Measurements from ENCODE around the gene SGTA.

SGTA gene

DNA sequence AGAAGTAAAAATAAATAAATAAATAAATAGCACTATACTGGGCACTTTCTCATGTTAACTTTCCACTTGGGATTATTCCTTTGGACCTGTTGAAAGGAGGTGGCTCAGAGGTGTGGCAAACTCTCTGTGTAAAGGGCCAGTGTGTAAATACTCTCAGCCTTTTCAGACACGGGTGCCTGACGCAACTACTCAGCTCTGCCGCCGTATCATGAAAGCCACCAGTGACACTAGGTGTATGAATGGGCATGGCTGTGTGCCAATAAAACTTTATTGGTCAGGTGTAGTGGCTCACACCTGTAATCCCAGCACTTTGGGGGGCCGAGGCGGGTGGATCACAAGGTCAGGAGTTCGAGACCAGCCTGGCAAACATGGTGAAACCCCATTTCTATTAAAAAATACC is 23.1 kb downstream of the SGTA start:
- H3K4me3 Mint-ChIP-seq: no peak overlapping the region
- ATAC-seq (no peak), DNase-seq (ENCODE audit: low spot score in 2 of 2) (no peak)
- peaks cover 85% of the 10 kb centered on the region for H3K36me3 Mint-ChIP-seq
- H3K4me1 Mint-ChIP-seq: no peaks in the 10 kb centered on the region
- no peaks in the 10 kb centered on the region for H3K9me3 Mint-ChIP-seq
- no peak overlapping the region for H3K27ac Mint-ChIP-seq

DNA sequence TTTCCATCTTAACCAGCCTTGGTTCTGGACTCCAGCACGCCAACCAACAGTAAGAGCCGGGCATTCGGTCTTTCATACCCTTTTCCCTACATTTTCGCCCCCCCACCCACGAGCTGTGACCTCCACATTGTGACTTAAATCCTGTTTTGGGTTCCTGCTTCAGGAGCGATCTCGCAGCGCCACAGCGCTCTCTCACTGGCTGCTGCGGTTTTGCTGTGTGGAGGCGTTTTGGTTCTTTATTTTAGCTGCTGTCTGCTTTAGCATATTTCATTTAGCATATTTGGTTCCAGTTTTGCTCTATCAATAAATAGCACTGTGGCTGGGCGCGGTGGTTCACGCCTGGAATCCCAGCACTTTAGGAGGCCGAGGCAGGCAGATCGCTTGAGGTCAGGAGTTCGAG is 23.7 kb downstream of the SGTA start:
- DNase-seq (ENCODE audit: low spot score in 2 of 2) (no peak), ATAC-seq (no peak)
- Mint-ChIP-seq H3K4me1 (no peaks in the 10 kb centered on the region), H3K36me3 (peaks cover 83% of the 10 kb centered on the region), H3K9me3 (no peaks in the 10 kb centered on the region), H3K27ac (no peak overlapping the region), H3K4me3 (no peak overlapping the region)

DNA sequence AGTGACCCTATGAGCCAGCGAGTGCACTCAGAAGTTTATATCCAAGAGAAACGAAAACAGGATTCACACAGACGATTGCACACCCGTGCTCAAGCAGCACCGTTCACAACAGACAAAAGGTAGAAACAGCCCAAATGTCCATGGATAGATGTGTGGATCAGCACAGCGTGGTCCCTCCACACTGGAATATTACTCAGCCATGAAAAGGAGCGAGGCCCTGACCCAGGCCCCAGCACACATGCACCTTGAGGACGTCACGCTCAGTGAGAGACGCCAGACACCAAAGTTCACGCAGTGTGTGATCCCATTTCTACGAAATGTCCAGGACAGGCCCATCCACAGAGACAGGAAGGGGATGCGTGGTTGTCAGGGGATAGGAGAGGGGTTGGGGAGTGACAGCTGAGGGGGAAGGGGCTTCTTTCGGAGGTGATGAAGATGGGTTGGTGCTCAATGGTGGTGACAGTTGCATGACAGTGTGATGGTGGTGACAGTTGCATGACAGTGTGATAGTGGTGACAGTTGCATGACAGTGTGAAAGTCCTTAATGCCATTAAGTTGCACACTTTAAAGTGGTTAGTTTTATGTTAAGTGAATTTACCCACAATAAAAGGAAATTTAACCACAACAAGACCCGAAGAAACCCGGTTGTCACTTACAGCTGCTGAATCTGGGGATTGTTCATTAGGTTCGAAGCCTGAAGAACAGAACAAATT is 24.3 kb downstream of the SGTA start:
- peaks cover 1% of the 10 kb centered on the region for H3K4me1 Mint-ChIP-seq
- DNase-seq (ENCODE audit: low spot score in 2 of 2) (no peak), ATAC-seq (peak; percentile 58)
- no peak overlapping the region for H3K4me3 Mint-ChIP-seq
- H3K36me3 Mint-ChIP-seq: peaks cover 83% of the 10 kb centered on the region
- no peak overlapping the region for H3K27ac Mint-ChIP-seq
- H3K9me3 Mint-ChIP-seq: no peaks in the 10 kb centered on the region

DNA sequence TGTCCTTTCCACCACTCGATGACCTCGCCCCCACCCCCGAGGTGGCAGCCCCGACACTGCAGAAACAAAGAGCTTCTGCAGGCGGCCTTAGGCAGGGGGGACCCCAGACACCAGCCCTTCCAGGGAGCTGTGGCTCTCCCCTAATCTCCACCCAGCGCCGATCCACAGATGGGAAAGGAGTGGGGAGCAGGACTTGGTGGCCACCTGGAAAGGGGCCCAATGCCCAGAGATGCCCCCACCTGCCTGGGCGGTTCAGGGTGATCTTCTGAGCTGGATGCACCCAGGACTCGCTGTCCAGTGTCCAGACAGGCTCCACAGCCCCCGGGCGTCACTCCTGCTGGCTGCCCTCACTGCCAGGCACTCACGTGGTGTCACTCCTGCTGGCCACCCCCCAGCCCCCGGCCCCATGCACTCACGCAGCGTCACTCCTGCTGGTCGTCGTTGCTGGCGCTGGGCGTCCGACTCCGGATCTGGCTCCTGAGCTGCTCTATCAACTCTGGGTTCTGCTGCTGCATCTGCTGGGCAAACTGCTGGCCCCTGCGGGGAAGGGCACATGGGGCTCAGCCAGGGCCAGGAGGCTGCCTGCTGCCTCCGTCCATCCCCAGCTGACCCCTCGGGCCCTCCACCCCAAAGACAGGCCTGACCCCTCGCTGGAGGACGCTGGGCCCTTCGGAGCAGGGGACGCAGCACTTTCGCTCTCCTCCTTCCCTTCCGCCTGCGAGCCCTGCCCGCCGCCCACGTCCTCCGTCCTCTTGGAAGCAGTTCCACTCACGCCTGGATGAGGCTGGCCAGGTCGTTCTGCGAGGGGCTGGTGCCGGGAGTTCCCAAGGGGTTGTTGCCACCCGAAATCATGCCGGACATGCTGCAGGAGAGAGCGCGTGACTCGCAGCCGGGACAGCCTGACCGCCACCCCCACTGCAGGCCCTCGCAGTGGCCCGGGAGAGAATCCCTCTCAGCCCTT is 25.9 kb downstream of the SGTA start:
- Mint-ChIP-seq H3K27ac (peak overlapping the region; percentile 37), H3K4me3 (no peak overlapping the region), H3K9me3 (no peaks in the 10 kb centered on the region), H3K36me3 (peaks cover 76% of the 10 kb centered on the region), H3K4me1 (peaks cover 10% of the 10 kb centered on the region)
- ATAC-seq (no peak), DNase-seq (ENCODE audit: low spot score in 2 of 2) (no peak)

DNA sequence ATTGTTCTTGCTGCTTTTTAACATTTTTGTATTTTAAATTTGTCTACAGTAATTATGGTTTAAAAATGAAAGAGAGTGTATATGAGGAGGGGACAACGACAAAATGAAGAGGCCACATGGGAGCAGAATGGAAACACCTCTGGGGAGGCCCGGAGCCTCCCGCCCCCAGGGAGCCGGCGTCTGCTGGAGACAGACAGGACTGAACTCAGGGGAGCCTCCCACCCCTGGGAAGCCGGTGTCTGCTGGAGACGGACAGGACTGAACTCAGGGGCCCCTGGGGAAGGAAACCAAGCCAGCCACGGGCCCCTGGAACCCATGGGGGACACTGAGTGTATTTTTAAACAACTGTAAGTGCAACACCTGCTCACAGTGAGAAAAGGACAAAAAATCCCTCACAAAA is 26.6 kb downstream of the SGTA start:
- no peak for ATAC-seq
- Mint-ChIP-seq H3K9me3 (no peaks in the 10 kb centered on the region), H3K36me3 (peaks cover 70% of the 10 kb centered on the region), H3K4me1 (peaks cover 10% of the 10 kb centered on the region), H3K4me3 (no peak overlapping the region), H3K27ac (no peak overlapping the region)
- DNase-seq (ENCODE audit: low spot score in 2 of 2): no peak

DNA sequence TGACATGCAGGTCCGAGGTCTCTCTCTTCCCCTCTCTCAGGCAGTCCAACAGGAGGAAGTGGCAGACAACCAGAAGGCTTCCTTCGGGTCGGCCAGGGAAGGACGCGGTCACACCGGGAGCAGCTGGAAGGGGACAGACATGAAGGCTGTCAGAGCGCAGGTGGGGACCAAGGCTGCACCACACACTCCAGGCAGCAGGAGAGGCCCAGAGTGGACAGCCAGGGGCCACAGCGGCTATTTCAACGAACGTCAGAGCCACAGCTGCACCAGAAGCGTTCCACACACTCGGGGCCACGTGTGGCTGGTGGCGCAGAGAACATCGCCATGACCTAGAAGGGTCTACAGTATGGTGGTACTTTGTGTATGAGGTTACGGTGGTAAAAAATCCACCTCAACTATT is 27.3 kb downstream of the SGTA start:
- no peaks in the 10 kb centered on the region for H3K9me3 Mint-ChIP-seq
- ATAC-seq (no peak), DNase-seq (ENCODE audit: low spot score in 2 of 2) (no peak)
- peaks cover 65% of the 10 kb centered on the region for H3K36me3 Mint-ChIP-seq
- H3K4me1 Mint-ChIP-seq: peaks cover 10% of the 10 kb centered on the region
- no peak overlapping the region for H3K27ac Mint-ChIP-seq
- H3K4me3 Mint-ChIP-seq: no peak overlapping the region

DNA sequence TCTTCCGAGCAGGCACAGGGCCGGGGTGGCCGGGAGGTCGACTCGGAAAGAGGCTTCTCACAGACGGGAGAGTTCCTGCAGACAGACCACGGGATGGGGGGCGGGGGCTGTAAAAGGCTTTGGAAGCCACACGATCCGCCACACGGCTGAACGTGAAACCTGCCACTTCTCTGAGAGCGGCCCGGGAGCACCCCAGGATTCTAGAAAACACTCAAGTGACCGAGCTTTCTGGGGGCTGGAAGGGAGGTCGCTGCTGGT is 27.7 kb downstream of the SGTA start:
- ATAC-seq: no peak
- Mint-ChIP-seq H3K27ac (no peak overlapping the region), H3K4me3 (no peak overlapping the region), H3K4me1 (peaks cover 10% of the 10 kb centered on the region), H3K36me3 (peaks cover 61% of the 10 kb centered on the region), H3K9me3 (no peaks in the 10 kb centered on the region)
- DNase-seq (ENCODE audit: low spot score in 2 of 2): no peak

DNA sequence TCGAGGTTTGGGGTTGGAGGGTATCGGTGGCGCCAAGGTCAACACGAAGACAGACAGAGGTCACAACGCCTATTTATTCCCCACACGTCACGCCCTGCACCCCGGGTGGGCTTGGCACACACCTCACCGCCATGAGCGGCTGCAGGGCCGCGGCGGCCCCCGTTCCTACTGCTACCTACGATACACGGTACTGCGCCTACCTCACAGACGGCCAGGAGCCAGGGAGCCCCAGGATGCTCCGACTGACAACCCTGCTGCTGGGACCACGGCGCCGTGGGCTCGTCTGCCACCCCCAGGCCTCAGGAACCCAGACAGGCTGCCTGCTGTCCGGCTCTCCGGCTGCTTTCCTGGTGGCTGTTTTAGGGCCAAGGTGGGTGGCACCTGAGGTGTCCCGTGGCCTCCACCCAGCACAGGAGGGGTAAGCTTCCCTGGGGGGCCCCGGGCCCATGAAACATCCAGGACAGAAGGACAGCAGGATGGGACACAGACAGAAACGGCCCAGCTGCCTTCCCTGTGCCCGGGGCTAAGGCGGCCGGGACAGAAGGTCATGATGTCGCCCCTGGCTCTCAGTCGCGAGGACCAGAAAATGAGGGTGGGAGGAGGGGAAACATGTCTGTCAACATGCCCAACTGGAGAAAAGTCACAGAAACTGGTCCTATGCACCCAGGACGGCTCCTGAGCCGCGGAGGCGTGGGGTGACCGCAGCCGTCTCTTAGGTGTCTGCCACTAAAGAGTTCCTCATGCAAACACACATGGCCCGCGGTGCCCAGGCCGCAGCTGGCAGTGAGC is 28.2 kb downstream of the SGTA start:
- no peak overlapping the region for H3K4me3 Mint-ChIP-seq
- H3K4me1 Mint-ChIP-seq: peaks cover 10% of the 10 kb centered on the region
- peaks cover 56% of the 10 kb centered on the region for H3K36me3 Mint-ChIP-seq
- ATAC-seq (no peak), DNase-seq (ENCODE audit: low spot score in 2 of 2) (no peak)
- H3K27ac Mint-ChIP-seq: no peak overlapping the region
- no peaks in the 10 kb centered on the region for H3K9me3 Mint-ChIP-seq

DNA sequence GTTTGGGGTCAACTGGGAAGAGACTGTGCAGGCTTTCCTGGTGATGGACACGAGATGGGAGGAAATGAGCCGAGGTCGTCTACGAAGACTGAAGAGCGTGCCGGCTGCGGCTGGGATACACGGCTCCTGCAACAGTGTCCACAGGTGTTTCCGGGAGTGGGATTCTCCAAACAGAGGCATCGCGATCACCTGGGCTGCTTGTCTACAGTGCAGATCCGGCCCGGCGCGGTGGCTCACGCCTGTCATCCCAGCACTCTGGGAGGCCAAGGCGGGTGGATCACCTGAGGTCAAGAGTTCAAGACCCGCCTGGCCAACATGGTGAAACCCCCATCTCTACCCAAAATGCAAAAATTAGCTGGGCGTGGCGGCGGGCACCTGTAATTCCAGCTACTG is 31.6 kb downstream of the SGTA start:
- Mint-ChIP-seq H3K9me3 (no peaks in the 10 kb centered on the region), H3K27ac (no peak overlapping the region), H3K36me3 (peaks cover 28% of the 10 kb centered on the region), H3K4me3 (no peak overlapping the region), H3K4me1 (peaks cover 10% of the 10 kb centered on the region)
- no peak for DNase-seq (ENCODE audit: low spot score in 2 of 2)
- ATAC-seq: no peak

DNA sequence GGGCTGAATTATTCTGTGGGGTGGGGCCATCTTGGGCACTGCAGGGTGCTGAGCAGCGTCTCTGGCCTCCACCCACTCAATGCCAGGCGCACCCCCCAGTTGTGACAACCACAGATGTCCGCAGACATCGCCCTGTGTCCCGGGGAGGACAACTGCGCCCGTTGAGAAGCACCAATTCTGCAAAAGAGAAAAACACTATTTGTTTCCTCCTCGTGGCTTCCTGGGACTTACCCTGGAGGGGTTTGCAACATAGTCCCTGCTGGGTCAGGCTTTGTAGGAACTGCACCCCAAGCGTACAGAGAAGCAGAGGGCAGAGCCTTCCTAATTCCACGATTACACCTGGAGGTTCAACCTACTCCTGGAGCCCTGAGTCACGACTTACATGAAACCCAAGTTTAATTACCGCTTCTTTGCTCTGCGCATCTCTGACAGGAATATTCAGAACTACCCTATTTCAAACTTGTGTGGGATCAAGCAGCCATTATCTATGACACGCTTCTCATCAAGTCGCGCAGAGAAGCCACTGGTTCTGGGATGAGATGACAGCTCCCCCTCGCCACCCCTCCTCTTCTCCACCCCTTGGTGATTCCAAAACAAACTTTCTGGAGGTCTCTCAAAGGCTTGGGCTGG is 32.1 kb downstream of the SGTA start:
- ATAC-seq (no peak), DNase-seq (ENCODE audit: low spot score in 2 of 2) (no peak)
- H3K4me1 Mint-ChIP-seq: peaks cover 10% of the 10 kb centered on the region
- no peak overlapping the region for H3K4me3 Mint-ChIP-seq
- peaks cover 23% of the 10 kb centered on the region for H3K36me3 Mint-ChIP-seq
- no peaks in the 10 kb centered on the region for H3K9me3 Mint-ChIP-seq
- H3K27ac Mint-ChIP-seq: no peak overlapping the region

DNA sequence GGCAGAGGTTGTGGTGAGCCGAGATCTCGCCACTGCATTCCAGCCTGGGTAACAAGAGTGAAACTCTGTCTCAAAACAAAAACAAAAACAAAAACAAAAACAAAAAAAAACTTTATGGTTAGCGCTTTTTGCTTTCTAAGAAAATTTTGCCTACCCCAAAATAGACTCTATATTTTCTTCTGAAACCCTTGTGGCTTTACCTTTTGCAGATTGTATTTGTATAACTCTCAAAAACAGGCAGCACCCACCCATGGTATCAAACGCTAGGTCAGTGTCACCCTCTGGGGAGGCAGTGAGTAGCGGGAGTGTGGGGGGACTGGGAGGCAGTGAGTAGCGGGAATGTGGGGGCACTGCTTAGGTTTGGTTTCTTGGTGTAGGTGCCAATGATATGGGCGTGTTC is 35.7 kb downstream of the SGTA start:
- H3K4me1 Mint-ChIP-seq: no peaks in the 10 kb centered on the region
- no peaks in the 10 kb centered on the region for H3K9me3 Mint-ChIP-seq
- no peak overlapping the region for H3K27ac Mint-ChIP-seq
- DNase-seq (ENCODE audit: low spot score in 2 of 2): no peak
- ATAC-seq: no peak
- no peak overlapping the region for H3K4me3 Mint-ChIP-seq
- H3K36me3 Mint-ChIP-seq: no peaks in the 10 kb centered on the region

DNA sequence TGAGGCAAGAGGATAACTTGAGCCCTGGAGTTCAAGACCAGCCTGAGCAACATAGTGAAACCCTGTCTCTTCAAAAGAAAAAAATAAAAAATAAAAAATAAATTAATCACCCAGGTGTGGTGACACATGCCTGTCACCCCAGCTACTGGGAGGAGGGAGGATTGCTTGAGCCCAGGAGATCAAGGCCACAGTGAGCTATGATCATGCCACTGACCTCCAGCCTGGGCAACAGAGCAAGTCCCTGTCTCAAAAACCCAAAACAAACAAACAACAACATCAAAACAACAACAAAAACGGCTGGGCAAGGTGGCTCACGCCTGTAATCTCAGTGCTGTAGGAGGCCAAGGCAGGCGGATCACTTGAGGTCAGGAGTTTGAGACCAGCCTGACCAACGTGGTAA is 39.0 kb downstream of the SGTA start:
- no peak for DNase-seq (ENCODE audit: low spot score in 2 of 2)
- Mint-ChIP-seq H3K27ac (no peak overlapping the region), H3K9me3 (no peaks in the 10 kb centered on the region), H3K4me1 (peaks cover 9% of the 10 kb centered on the region), H3K4me3 (no peak overlapping the region), H3K36me3 (no peaks in the 10 kb centered on the region)
- ATAC-seq: no peak

DNA sequence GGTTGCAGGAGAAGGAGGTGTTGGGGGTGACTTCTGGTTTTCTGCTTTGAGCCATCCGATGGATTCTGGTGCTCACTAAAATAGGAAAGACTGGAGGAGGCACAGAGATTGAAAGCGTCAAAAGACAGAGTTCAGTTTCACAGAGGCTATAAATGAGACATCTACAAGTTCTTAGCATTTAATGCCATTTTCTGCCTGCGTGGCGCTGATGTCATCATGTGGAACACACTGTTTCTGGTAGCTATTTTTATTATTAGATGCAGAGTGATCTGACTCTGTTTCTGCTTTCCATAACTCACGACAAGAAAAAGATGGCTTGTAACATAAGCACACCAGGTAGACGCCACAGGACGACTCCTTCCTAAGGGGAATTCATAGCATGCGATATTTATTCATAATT is 40.0 kb downstream of the SGTA start:
- peaks cover 6% of the 10 kb centered on the region for H3K36me3 Mint-ChIP-seq
- peaks cover 18% of the 10 kb centered on the region for H3K4me1 Mint-ChIP-seq
- ATAC-seq (no peak), DNase-seq (ENCODE audit: low spot score in 2 of 2) (no peak)
- H3K27ac Mint-ChIP-seq: no peak overlapping the region
- no peak overlapping the region for H3K4me3 Mint-ChIP-seq
- H3K9me3 Mint-ChIP-seq: no peaks in the 10 kb centered on the region

DNA sequence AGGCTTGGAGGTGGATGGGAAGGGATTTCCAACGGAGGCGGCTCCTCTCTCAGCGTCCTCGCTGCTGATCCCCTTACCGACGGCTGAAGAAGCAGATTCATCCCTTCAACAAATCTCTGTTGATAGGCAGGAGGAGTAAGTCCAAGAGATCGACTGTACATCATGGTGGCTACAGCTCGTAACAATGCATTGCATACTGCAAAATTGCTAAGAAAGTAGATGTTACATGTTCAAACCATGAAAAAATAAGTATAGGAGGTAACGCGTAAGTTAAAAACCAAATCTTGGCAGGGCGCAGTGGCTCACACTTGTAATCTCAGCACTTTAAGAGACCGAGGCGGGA is 42.8 kb downstream of the SGTA start:
- Mint-ChIP-seq H3K27ac (no peak overlapping the region), H3K9me3 (no peaks in the 10 kb centered on the region), H3K4me1 (peaks cover 33% of the 10 kb centered on the region), H3K4me3 (peak overlapping the region; percentile 89), H3K36me3 (peaks cover 19% of the 10 kb centered on the region)
- ATAC-seq (no peak), DNase-seq (ENCODE audit: low spot score in 2 of 2) (no peak)

DNA sequence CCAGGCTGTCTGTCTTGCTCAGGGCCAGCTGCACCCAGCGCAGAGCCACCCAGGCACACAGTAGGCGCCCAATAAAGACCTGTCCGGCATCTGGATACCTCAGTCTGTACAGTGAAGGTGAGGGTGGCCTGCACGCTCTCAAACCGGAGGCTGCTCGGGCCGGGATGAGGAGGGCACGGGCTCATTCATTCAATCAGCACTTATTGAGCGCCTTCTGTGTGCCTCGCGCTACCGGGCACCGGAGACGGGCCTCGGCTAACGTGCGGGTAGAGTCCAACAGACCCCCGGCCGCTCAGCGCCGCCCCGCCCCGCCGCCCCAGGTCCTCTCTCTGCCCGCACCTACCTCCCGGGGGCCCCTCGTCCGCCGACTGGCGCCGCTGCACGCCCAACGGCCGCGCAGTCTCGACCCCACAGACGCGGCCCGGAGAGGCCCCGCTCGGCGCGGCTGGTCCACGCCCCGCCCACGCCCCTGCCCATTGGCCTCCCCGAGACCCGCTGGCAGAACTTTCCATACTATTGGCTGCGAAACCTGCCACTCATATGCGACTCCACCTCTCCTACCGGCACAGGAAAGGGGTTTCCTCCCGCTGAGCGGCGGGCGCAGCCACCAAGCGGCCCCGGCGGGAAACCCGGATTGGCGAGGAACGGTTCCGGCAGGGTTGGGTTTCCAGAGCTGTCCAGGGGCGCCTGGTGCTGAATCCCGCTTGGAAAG is 43.3 kb downstream of the SGTA start, which contains the start of gene SLC39A3:
TSS of gene SLC39A3 (minus strand) at position 416 of the 712 bp plus-strand sequence. CDS start 2,760 bp downstream, outside the sequence.
- H3K4me1 Mint-ChIP-seq: peaks cover 36% of the 10 kb centered on the region
- H3K4me3 Mint-ChIP-seq: peak within 1 kb of the TSS; percentile 89
- peaks cover 22% of the 10 kb centered on the region for H3K36me3 Mint-ChIP-seq
- ATAC-seq (peak; percentile 98), DNase-seq (ENCODE audit: low spot score in 2 of 2) (peak; percentile 99 to 100)
- no peaks in the 10 kb centered on the region for H3K9me3 Mint-ChIP-seq
- H3K27ac Mint-ChIP-seq: peak within 1 kb of the TSS; percentile 56

Data from stimulated activated effector memory CD8-positive, alpha-beta T cell treated with anti-CD3 and anti-CD28 coated beads, Interleukin-12 subunit alpha, Interleukin-12 subunit beta, amount 100 ng/mL, for 72 hours (primary cell).